T-cell (primary cell): ENCODE measurements around the gene SMPD3. TPM values are rescaled to one million over a fixed set of nuclear protein-coding genes. Genes with fewer than 3 reads are reported as not detected.

ENCODE experiments used
- ATAC-seq, 4 experiments: fragments of 200-7000 bp in 3 of 4; fragments of 150-1000 bp in 1 of 4; cut with Tn5 transposase; replicated peaks in 1 of 4; 1 replicate in 3 of 4; 2 replicates in 1 of 4; pipeline ENCODE4 v1.10.0; 2021; ENCODE audit warnings: moderate library complexity in 3 of 4, mild to moderate bottlenecking in 2 of 4, moderate number of reproducible peaks in 1 of 4
- CTCF ChIA-PET, 2 donors: fragments of 300-600 bp; sonication (Branson Sonifier 250); formaldehyde crosslinking; loops; one replicate each; lab custom pipeline; 2022; ENCODE audit warnings: antibody characterized with exemption in 2 of 2; lab: Charles Lee
- POLR2A ChIA-PET, 2 donors: fragments of 300-600 bp; sonication (Branson Sonifier 250); formaldehyde crosslinking; loops; one replicate each; lab custom pipeline; 2022; ENCODE audit warnings: antibody characterized with exemption in 2 of 2; lab: Charles Lee
- DNase-seq, 35 experiments: peaks; one replicate each; pipeline versions ENCODE4 v3.0.0 to v3.0.0-alpha.2; 2013 to 2023
- H3K27ac ChIP-seq: one replicate; pipeline ENCODE4 v1.5.1; 2013; ENCODE audit warnings: low read length
- H3K27me3 ChIP-seq, 2 experiments: replicated peaks in 1 of 2; 1 replicate in 1 of 2; 2 replicates in 1 of 2; pipeline versions ENCODE4 v1.6.1 to v1.7.0; 2013; ENCODE audit warnings: low read length in 1 of 2, mixed read lengths in 1 of 2; ENCODE audit not compliant: control insufficient read depth in 2 of 2, insufficient read depth in 2 of 2; ENCODE audit errors: extremely low read depth in 1 of 2
- H3K36me3 ChIP-seq, 2 donors: 1 replicate in 1 of 2; 2 replicates in 1 of 2; pipeline versions ENCODE4 v1.6.1 to v1.7.0; 2013; ENCODE audit warnings: low read length in 1 of 2; ENCODE audit not compliant: control insufficient read depth in 2 of 2, insufficient read depth in 1 of 2; ENCODE audit errors: extremely low read depth in 1 of 2
- H3K4me1 ChIP-seq, 2 experiments: 1 replicate in 1 of 2; 2 replicates in 1 of 2; pipeline versions ENCODE4 v1.6.1 to v1.7.0; 2013; ENCODE audit warnings: low read length in 2 of 2, mixed read lengths in 1 of 2; ENCODE audit not compliant: insufficient read depth in 2 of 2, control insufficient read depth in 1 of 2; ENCODE audit errors: extremely low read depth in 1 of 2
- H3K4me3 ChIP-seq, 2 donors: 1 replicate in 1 of 2; 2 replicates in 1 of 2; pipeline versions ENCODE4 v1.5.1 to v1.7.0; 2013; ENCODE audit warnings: mild to moderate bottlenecking in 2 of 2, low read length in 1 of 2, moderate library complexity in 1 of 2; ENCODE audit not compliant: control insufficient read depth in 1 of 2; ENCODE audit errors: extremely low read depth in 1 of 2
- H3K9me3 ChIP-seq: 2 replicates; pipeline ENCODE4 v1.7.0; 2013
- H3K27ac Mint-ChIP-seq, 2 donors: one replicate each; pipeline ENCODE4 v1.8.0; 2020 to 2021; ENCODE audit warnings: mild to moderate bottlenecking in 2 of 2, mixed read lengths in 2 of 2
- H3K27me3 Mint-ChIP-seq, 2 donors: one replicate each; pipeline ENCODE4 v1.8.0; 2021 to 2022; ENCODE audit warnings: mixed read lengths in 2 of 2
- H3K36me3 Mint-ChIP-seq: one replicate; pipeline ENCODE4 v1.8.0; 2021; ENCODE audit warnings: mixed read lengths
- H3K4me1 Mint-ChIP-seq, 3 donors: one replicate each; pipeline ENCODE4 v1.8.0; 2020 to 2022; ENCODE audit warnings: mixed read lengths in 3 of 3, mild to moderate bottlenecking in 1 of 3
- H3K4me3 Mint-ChIP-seq, 3 donors: one replicate each; pipeline ENCODE4 v1.8.0; 2020 to 2022; ENCODE audit warnings: mild to moderate bottlenecking in 3 of 3, mixed read lengths in 3 of 3, moderate library complexity in 3 of 3
- H3K9me3 Mint-ChIP-seq, 3 donors: one replicate each; pipeline ENCODE4 v1.8.0; 2020 to 2022; ENCODE audit warnings: mixed read lengths in 3 of 3
- WGBS: methylation state at CpG from one replicate; pipeline ENCODE4 v1.1.5; 2013; ENCODE audit warnings: missing lambda C conversion rate; ENCODE audit not compliant: insufficient coverage; 5-methylcytosine and 5-hydroxymethylcytosine counted together
- total RNA-seq, 35 experiments: library from RNA in 6 of 35; stranded (reverse) in 6 of 35; fragments of 120-200 nt in 1 of 35; gene quantifications; one replicate each; pipeline versions ENCODE4 v1.2.1 to v1.2.4 and lab custom pipeline; 2013 to 2026

The SMPD3 gene
- total RNA-seq, 5 donors from 2014 or later (not counting 1 experiment from before 2014, with no cell fraction given) = 0.93 to 2.3 (median 1.7) TPM

GRCh38 chr16:68359398-68360191 lies 88.7 kb downstream of the SMPD3 start:
- CTCF ChIA-PET = no interaction called here
- ATAC-seq (no peak), DNase-seq (no peak)
- Mint-ChIP-seq H3K36me3 (peaks cover 15% of the 10 kb centered on the region), H3K27ac (no peak overlapping the region), H3K4me3 (no peak overlapping the region), H3K9me3 (no peaks in the 10 kb centered on the region), H3K4me1 (peaks cover 37 to 46% (median 39%) of the 10 kb centered on the region in 3 donors), H3K27me3 (no peaks in the 10 kb centered on the region)
- Histone ChIP-seq H3K27ac (no peak overlapping the region), H3K27me3 (peaks cover 0 to 11% of the 10 kb centered on the region in 2 experiments), H3K4me3 (no peak overlapping the region), H3K36me3 (peaks cover 18 to 35% of the 10 kb centered on the region in 2 donors), H3K9me3 (no peaks in the 10 kb centered on the region), H3K4me1 (peaks cover 17 to 40% of the 10 kb centered on the region in 2 experiments)
- WGBS = 96% methylated on average over 20 of the region's 23 CpGs
- POLR2A ChIA-PET = interaction anchor here in 1 of 2 donors (0.6 kb wide), 1 partner anchor 40 kb away, joined by 5 read pairs; no protein-coding TSS in a partner anchor

GRCh38 chr16:68358951-68359350 lies 89.4 kb downstream of the SMPD3 start:
- peaks cover 0 to 6% of the 10 kb centered on the region in 2 experiments for H3K27me3 ChIP-seq
- WGBS = 98% methylated on average over 9 of the region's 13 CpGs
- no peaks in the 10 kb centered on the region for H3K9me3 ChIP-seq
- no peak overlapping the region for H3K27ac ChIP-seq
- CTCF ChIA-PET = no interaction called here
- no peaks in the 10 kb centered on the region for H3K27me3 Mint-ChIP-seq
- no peak overlapping the region for H3K4me3 Mint-ChIP-seq
- H3K36me3 Mint-ChIP-seq = peaks cover 18% of the 10 kb centered on the region
- H3K4me1 Mint-ChIP-seq = peaks cover 39 to 42% (median 39%) of the 10 kb centered on the region in 3 donors
- H3K27ac Mint-ChIP-seq = no peak overlapping the region
- POLR2A ChIA-PET = no interaction called here
- H3K9me3 Mint-ChIP-seq = no peaks in the 10 kb centered on the region
- DNase-seq (no peak), ATAC-seq (no peak)
- H3K4me3 ChIP-seq = no peak overlapping the region
- H3K36me3 ChIP-seq = peaks cover 18 to 41% of the 10 kb centered on the region in 2 donors
- peaks cover 17 to 42% of the 10 kb centered on the region in 2 experiments for H3K4me1 ChIP-seq

GRCh38 chr16:68357923-68358322 lies 90.4 kb downstream of the SMPD3 start:
- H3K4me3 ChIP-seq = no peak overlapping the region
- POLR2A ChIA-PET = interaction anchor here in 1 of 2 donors (0.7 kb wide), 1 partner anchor 11 kb away, joined by 3 read pairs; no protein-coding TSS in a partner anchor
- DNase-seq = no peak
- H3K27ac ChIP-seq = no peak overlapping the region
- no peaks in the 10 kb centered on the region for H3K9me3 ChIP-seq
- WGBS = 88% methylated on average over 9 of the region's 11 CpGs
- no peak for ATAC-seq
- Mint-ChIP-seq H3K4me3 (peak overlapping the region in 1 of 3 donors; percentile 79), H3K4me1 (peaks cover 39 to 40% (median 39%) of the 10 kb centered on the region in 3 donors), H3K9me3 (no peaks in the 10 kb centered on the region), H3K36me3 (peaks cover 27% of the 10 kb centered on the region), H3K27ac (no peak overlapping the region), H3K27me3 (no peaks in the 10 kb centered on the region)
- peaks cover 17 to 42% of the 10 kb centered on the region in 2 experiments for H3K4me1 ChIP-seq
- H3K27me3 ChIP-seq = peaks cover 0 to 2% of the 10 kb centered on the region in 2 experiments
- peaks cover 23 to 51% of the 10 kb centered on the region in 2 donors for H3K36me3 ChIP-seq
- CTCF ChIA-PET = interaction anchor here in 1 of 2 donors (0.5 kb wide), 1 partner anchor 847 kb away, joined by 3 read pairs; no protein-coding TSS in a partner anchor

GRCh38 chr16:68357521-68357922 lies 90.8 kb downstream of the SMPD3 start:
- H3K36me3 Mint-ChIP-seq = peaks cover 30% of the 10 kb centered on the region
- no peak overlapping the region for H3K27ac ChIP-seq
- H3K9me3 Mint-ChIP-seq = no peaks in the 10 kb centered on the region
- H3K4me3 Mint-ChIP-seq = peak overlapping the region in 1 of 3 donors; percentile 79
- DNase-seq (no peak), ATAC-seq (no peak)
- H3K27me3 ChIP-seq = peaks cover 0 to 2% of the 10 kb centered on the region in 2 experiments
- H3K4me3 ChIP-seq = no peak overlapping the region
- ChIA-PET POLR2A (interaction anchor here in 1 of 2 donors (0.7 kb wide), 1 partner anchor 12 kb away, joined by 3 read pairs; no protein-coding TSS in a partner anchor), CTCF (interaction anchor here in 1 of 2 donors (0.5 kb wide), 1 partner anchor 847 kb away, joined by 3 read pairs; no protein-coding TSS in a partner anchor)
- peaks cover 24 to 55% of the 10 kb centered on the region in 2 donors for H3K36me3 ChIP-seq
- H3K27ac Mint-ChIP-seq = no peak overlapping the region
- no peaks in the 10 kb centered on the region for H3K27me3 Mint-ChIP-seq
- WGBS = 91% methylated on average over 9 of the region's 9 CpGs
- no peaks in the 10 kb centered on the region for H3K9me3 ChIP-seq
- H3K4me1 Mint-ChIP-seq = peaks cover 39 to 40% (median 39%) of the 10 kb centered on the region in 3 donors
- peaks cover 17 to 42% of the 10 kb centered on the region in 2 experiments for H3K4me1 ChIP-seq

GRCh38 chr16:68356919-68357286 lies 91.4 kb downstream of the SMPD3 start:
- peaks cover 39 to 40% (median 39%) of the 10 kb centered on the region in 3 donors for H3K4me1 Mint-ChIP-seq
- H3K27me3 ChIP-seq = peaks cover 0 to 2% of the 10 kb centered on the region in 2 experiments
- H3K27ac Mint-ChIP-seq = no peak overlapping the region
- no peak overlapping the region for H3K27ac ChIP-seq
- peak overlapping the region; percentile 57 to 79 (median 73) for H3K4me3 Mint-ChIP-seq
- CTCF ChIA-PET = no interaction called here
- H3K4me3 ChIP-seq = peak overlapping the region; percentile 42 to 52
- ATAC-seq = no peak
- no peaks in the 10 kb centered on the region for H3K27me3 Mint-ChIP-seq
- WGBS = 75% methylated on average over 5 of the region's 5 CpGs
- H3K4me1 ChIP-seq = peaks cover 17 to 42% of the 10 kb centered on the region in 2 experiments
- POLR2A ChIA-PET = no interaction called here
- no peaks in the 10 kb centered on the region for H3K9me3 Mint-ChIP-seq
- peaks cover 28 to 58% of the 10 kb centered on the region in 2 donors for H3K36me3 ChIP-seq
- no peak for DNase-seq
- H3K36me3 Mint-ChIP-seq = peaks cover 30% of the 10 kb centered on the region
- H3K9me3 ChIP-seq = no peaks in the 10 kb centered on the region

GRCh38 chr16:68356249-68356918 lies 91.9 kb downstream of the SMPD3 start:
- peaks cover 32 to 63% of the 10 kb centered on the region in 2 donors for H3K36me3 ChIP-seq
- Mint-ChIP-seq H3K4me3 (peak overlapping the region; percentile 57 to 79 (median 73)), H3K9me3 (no peaks in the 10 kb centered on the region), H3K27me3 (no peaks in the 10 kb centered on the region), H3K36me3 (peaks cover 30% of the 10 kb centered on the region), H3K27ac (peak overlapping the region in 1 of 2 donors; percentile 15), H3K4me1 (peaks cover 39 to 40% (median 39%) of the 10 kb centered on the region in 3 donors)
- peak; percentile 42 to 82 (median 64) for DNase-seq
- peaks cover 17 to 42% of the 10 kb centered on the region in 2 experiments for H3K4me1 ChIP-seq
- peak overlapping the region; percentile 42 to 52 for H3K4me3 ChIP-seq
- peak overlapping the region; percentile 38 for H3K27ac ChIP-seq
- H3K27me3 ChIP-seq = peaks cover 0 to 2% of the 10 kb centered on the region in 2 experiments
- CTCF ChIA-PET = interaction anchor here (0.6 kb wide), 2 partner anchors 115 to 546 kb away, joined by 3 to 5 read pairs; no protein-coding TSS in a partner anchor
- H3K9me3 ChIP-seq = no peaks in the 10 kb centered on the region
- ATAC-seq = peak; percentile 83 to 92 (median 86)
- WGBS = 4% methylated on average over 28 of the region's 28 CpGs
- POLR2A ChIA-PET = no interaction called here
